GM21367 (cell line): ENCODE results near the gene MAML1.

ENCODE experiments used
- ATAC-seq: cut with Tn5 transposase; IDR thresholded peaks from one replicate; pipeline ENCODE4 v1.9.1; 2021; ENCODE audit not compliant: unreplicated experiment

Gene MAML1

DNA sequence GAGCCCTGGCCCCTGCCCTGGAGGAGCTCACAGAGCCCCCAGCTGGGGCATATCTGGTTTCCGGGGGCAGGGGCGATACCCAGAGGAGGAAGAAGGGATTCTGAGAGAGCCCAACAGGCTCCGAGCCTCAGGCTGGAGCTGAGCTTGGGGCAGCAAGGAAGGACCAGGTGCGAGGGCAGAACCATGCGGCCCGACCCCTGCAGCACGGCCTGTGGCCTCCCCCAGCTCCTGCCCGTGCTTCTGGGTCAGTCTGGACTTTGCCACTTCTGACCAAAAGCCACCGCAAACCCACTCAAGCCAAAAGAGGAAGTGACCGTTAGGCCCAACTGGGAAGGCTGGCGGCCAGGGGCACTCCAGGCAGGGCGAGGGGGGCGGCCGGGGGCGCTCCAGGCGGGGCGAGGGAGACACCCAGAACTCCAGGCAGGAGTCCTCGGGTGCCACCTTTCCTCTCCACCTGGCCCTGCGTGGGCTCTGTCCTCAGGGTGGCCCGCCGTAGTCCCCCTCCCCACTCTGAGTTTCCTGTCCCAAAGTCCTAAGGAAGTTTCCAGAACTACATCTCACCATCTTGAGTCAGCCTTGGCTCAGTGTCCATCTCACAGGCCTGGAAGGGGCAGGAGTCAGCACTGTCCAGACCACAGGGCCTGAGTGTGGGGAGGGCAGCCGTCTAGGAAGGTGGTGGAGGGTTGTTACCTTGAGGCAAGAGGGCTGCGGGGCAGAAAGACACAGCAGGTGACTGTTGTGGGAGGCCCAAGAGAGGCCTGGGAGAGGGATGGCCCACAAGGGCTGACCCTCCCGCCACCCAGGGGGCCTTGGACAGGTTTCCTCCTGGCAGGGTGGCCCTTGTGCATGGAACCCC is 60.2 kb downstream of the MAML1 start:
- ATAC-seq: no peak

DNA sequence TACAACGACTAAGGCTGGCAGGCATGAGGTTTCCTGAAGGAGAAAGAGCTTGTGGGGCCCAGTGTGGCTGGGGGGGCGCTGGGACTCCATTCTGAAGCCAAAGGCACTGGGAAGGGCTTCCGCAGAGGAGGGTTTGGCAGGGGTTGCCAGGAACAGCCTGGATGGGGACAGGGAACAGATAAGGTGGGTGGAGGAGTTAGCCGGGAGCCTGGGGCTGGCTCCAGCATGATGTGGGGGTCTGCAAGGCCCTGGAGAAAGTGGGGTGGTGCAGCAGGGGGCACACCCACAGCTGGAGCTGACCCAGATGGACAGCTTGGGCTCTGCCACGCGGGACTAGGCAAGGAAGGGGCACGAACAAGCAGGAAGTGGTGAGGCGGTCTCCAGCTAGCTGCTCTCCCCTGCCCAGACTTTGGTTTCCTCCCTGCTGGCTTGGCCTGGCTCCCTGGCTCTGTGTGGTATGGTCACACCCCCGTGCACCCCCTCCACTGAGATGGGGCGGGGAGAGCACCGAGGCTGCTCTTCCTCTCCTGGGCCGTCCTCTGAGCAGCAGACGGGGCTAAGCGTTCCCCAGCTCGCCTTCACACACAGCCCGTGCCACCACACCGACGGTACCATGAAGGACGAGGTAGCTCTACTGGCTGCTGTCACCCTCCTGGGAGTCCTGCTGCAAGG is 61.0 kb downstream of the MAML1 start, which contains the start of gene LTC4S:
TSS of gene LTC4S (plus strand) at position 519 of the 672 bp plus-strand sequence. CDS start at position 614, 95 bp downstream.
- ATAC-seq: no peak

DNA sequence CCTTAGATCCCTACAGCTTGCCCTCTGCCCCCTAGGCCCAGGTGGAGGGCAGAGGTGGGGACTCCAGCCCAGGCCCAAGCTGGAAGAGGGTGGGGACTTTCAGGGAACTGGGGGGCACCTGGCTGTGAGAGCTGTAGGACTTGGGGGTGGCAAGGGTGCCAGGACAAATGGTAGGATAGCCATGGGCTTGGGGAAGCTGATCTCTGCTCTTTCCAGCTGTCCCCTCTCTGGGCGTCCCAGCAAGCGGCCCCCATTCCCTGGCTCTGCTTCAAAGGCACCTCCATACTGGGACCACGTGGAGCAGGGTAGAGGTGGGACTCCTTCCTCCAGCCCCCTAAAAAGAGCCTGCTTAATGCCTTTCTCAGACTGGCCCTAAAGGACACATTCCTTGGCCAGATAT is 61.5 kb downstream of the MAML1 start:
- ATAC-seq: no peak

DNA sequence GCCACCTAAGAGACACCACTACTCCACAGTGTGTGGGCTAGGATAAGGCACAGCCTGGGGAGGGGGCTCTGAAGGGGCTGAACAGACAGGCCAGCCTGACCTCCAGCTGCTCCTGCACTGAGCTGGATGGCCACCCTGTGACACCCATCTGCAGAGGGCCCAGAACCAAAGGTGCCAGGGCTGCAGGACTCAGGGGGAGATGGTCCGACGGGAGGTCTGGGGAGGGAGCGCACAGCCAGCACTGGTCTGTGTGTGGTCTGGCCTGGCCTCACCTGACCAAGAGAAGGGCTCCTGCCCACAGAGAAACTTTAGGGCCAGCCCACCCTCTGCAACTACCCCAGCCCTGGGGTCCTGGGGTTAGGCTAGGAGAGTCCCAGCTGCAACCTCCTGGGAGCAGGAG is 62.0 kb downstream of the MAML1 start:
- no peak for ATAC-seq

DNA sequence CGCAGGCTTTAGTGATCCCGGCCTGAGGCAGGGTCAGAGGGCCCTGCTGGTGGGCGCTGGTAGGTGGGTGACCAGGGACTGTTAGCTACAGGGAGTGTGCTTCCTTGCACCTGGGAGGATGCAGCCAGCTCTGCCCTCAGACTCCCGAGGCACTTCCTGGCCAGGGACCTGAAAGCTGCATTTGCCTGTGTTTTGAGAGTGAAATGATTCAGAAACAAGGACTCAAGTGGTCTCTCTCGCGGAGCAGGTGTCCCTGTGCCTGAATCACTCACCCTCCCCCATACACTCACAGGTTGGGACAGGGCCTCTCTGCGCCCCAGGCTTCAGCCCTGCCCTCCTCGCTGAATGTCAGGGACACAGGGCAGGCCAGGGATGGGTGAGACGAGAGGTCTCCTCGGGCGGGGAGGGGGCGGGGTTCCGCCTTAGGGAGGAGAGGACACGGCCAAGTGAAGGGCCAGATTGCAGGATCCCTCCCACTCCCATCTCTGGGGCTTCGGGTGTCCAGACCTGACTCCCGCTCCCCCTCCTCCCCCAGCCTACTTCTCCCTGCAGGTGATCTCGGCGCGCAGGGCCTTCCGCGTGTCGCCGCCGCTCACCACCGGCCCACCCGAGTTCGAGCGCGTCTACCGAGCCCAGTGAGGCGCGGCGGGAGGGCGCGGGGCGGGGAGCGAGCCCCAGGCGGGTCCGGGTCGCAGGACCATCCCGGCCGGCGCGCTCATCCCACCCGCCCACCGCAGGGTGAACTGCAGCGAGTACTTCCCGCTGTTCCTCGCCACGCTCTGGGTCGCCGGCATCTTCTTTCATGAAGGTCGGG is 62.6 kb downstream of the MAML1 start:
- no peak for ATAC-seq

DNA sequence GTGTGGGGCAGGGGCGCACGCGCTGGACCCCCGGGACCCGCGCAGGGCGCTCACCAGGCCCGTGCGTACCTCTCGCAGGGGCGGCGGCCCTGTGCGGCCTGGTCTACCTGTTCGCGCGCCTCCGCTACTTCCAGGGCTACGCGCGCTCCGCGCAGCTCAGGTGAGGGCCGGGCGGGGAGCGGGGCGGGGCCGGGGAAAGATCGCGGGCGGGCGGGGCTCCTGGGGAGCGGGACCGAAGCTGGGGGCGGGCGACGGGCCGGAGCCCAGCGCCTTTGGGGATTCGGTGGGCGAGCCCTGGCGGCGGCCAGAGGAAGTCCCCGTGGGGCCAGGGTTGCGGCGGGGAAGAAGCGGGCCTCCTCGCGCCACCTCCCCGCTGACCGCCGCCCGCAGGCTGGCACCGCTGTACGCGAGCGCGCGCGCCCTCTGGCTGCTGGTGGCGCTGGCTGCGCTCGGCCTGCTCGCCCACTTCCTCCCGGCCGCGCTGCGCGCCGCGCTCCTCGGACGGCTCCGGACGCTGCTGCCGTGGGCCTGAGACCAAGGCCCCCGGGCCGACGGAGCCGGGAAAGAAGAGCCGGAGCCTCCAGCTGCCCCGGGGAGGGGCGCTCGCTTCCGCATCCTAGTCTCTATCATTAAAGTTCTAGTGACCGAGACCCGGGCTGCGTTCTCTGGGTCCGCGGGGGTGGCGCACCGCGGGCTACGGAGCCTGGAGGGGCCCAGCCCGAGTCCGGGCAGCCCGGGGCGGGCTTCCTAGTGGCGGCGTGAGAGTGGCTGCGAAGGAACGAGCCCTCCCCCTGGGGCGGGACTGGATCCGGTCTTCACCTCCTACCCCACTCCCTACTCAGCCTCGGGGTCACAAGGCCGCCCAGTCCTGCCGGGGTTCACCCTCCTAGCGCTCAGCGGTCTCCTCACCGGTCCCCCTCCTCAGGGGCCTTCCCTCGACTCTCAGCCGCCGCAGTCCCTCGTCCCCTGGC is 63.5 kb downstream of the MAML1 start:
- ATAC-seq: peak; percentile 72

DNA sequence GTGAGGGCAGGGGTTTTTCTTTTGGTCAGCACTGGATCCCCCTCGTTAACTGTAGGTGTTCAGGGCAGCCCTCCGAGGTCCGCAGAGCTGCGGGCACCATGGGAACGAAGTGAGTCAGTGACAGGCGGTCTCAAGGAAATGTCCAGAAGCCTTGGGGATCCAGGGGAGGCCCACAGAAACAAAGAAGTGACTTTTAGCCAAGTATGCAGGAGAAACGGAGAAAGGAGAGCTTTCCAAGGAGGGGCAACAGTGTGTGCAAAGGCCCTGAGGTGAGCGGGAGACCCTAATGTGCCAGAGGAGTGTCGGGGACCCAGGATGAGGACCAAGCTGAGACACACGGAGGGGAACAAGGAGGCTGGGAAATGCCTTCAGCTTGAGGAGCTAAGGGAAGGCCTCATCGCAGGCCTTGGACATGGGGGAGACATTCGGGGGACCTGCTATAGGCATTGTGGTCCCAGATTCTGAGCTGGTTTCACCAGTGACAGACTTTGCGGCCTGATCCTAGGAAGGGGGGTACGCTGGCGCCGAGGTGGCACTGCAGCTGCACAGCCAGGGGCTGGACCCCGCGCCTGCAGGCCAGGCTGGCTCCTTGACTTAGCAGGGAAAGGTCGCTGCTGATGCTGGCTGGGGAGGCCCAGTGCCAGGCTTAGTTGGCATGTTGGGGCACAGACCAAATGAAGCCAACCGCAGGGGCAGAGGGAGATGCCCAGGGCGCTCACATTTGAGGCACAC is 64.4 kb downstream of the MAML1 start:
- ATAC-seq: no peak

DNA sequence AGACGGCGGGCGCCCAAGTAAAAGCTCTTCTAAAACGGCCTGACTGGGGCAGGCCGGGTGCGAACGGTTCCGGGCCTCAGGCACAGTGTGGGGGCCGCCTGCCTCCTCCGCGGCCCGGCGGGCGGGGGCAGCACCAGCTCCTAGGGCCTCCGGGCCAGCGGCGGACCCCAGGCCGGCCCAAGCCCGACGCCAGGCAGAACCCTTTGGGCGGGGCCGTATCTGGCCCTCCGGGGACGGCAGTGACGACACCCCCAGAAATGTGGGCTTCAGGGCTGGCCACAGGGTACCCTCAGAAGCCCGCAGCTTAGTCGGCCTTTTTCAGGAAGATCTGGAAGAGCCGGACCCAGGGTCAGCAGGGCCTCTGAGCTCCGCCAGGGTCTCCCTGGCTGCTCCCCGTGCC is 65.1 kb downstream of the MAML1 start:
- ATAC-seq: no peak

DNA sequence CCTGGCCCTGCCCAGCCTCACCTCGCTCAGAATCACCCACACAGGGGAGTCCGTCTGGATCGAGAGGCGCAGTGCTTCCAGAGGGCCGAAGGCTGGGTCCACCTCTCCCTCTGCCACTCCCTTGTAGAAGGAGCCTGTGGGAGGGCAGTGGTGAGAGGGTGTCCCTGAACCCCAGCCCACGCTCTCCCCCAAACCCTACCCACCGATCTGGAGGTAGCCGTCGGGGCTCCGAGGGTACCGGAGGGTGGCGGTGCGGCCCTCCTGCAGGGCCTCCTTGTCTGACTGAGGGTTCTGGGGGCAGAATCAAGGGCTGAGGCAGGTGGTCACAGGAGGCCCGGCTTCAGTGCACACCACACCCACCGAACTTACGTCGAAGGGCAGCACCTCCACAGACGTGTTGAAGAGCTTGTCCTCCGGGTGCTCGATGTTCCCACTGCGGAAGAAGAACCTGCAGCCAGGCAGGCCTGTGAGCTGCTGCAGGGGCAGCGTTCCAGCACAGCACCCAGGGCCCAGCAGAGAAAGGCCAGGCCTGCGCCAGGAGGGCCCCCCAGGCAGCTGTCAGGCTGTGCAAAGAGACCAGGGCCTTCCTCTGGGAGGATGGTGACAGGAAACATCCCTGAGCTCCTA is 65.6 kb downstream of the MAML1 start:
- no peak for ATAC-seq

DNA sequence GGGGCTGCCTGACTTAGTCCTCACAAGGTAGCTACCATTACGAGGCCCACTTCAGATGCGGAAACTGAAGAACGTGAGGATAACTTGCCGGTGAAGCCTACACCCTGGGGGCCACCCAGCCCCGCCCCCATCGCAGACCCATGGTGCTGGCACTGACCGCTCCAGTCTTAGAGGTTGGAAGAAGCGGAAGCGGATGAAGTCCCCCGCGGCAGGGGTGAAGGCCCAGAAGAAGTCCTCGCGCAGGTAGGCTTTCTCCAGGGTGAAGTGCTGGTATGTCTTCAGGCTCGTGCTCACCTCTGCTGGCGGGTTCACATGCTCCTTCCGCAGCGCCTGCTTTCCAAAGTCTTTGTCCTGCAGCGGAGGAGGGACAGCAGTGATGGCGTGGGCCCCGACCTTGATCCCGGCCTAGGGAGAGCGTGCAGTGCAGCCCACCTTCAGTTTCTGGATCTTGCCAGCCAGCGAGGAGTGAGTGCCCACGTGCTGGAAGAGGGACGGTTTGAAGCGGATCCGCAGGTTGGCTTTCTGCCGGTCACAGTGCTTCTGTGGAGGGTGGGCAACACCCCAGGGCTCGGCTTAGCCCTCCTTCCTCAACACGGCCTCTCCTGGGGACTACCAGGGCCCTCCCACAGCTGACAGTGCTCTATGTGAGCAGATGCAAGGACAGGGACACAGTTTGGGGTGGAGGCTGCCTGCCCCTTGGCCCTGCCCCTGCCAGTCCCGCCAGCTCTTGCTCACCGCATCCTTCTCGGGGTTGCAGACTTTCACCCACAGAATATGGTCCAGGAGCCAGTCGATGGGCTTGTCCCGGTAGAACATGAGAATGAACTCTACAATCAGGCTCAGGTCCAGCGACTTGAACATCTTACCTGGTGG is 66.4 kb downstream of the MAML1 start:
- no peak for ATAC-seq

DNA sequence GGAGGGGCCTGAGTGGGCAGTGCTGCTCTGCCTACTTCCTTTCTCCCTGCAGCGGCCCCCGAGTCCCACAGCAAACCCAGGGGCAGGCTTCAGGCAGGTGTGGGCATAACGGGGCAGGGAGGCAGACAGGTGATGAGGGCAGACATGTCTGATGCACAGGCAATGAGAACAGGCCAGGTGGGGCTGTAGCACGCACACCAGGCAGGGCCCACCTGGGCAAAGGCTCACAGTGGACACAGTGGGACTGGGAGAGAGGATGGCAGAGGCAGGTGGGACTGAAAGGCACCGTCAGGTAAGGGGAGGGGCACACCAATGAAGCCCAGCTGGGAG is 67.0 kb downstream of the MAML1 start:
- no peak for ATAC-seq

DNA sequence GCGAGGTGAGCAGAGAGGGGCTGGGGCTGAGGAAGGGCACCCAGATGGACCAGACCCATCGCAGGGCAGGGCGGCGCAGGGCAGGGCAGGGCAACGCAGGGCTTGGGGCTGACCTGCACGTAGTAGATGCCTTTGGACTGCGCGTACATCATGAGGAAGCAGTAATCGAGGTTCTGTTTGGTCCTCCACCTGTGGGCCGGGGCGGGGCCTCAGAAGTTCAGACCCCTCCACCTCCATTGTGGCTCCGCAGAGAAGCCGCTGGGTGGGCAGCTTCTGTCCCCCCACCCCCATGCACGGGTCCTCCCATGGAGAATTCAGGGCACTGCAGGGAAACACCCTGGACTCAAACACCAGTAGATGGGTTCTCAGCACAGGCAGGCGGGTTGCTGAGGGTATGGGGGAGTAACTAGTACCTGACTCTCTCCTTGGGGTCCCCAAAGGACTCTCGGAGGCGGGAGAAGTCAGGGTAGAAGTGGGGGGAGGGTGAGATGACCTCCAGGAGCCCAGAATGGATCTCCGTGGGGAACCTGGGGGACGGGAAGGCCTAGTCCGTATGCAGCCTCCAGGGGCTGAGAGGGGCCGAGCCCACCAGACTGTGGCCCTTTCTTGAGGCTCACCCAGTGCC is 67.6 kb downstream of the MAML1 start:
- ATAC-seq: no peak

DNA sequence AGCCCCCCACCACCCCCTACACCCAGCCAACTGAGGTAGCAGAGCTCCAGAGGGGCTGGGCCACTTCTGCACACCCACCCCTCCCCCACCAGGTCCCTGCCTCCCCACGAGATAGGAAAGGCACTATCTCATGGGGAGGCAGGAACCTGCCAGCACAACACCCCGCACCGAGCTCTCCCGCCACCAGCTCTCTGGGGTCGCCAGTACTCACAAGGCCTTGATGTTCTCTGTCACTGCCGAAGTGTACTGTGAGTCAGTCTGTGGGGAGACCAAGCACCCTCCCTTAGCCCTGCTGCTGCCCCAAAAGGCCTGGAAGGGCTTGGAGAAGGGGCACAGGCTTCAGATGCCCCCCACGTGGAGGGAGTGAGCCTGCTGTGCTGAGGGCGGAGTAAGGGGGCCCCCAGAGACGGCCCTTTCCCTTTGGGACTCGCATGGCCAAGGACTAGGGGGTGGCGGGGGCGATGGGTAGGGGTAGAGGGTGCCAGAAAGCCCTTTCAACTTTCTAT is 68.1 kb downstream of the MAML1 start:
- no peak for ATAC-seq

DNA sequence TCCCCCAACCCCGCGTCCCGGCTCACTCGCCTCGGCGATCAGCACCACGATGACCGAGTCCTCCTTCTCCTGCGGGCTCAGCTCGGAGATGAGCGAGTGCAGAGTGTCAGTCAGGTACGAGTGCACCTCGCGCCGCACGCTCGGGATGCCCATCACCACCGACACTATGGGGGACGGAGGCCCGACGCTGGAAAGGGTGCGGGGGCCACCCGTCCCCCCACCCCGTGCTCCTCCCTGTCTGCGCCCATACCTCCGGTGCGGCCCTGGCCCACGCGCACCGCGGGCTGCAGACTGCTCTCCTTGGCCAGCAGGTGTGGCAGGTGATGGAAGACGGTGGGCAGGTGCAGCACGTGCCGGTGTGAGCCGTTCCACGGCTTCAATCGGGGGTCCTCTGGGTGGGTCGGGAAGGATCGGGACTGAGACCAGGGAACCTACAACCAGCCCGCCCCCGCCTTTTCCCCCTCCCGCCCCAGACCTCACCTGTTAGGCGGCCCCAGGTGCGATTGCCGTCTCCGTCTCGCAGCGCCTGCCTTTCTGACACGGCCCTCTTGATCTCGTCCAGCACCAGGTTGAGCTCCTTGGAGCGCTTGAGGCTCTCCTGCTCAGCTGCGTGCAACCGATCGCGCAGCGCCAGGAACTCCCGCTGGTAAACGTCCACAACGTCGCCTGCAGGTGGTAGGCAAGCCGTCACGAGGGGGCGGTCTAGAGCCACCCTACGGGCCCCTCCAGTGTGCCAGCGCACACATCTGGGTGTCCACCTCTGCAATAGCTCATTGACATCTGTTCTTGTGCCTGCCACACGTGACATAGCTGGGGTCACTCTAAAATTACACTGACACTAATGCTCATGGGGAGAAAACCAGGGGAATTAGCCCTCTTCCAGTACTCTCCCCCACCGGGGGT is 68.9 kb downstream of the MAML1 start:
- ATAC-seq: no peak

DNA sequence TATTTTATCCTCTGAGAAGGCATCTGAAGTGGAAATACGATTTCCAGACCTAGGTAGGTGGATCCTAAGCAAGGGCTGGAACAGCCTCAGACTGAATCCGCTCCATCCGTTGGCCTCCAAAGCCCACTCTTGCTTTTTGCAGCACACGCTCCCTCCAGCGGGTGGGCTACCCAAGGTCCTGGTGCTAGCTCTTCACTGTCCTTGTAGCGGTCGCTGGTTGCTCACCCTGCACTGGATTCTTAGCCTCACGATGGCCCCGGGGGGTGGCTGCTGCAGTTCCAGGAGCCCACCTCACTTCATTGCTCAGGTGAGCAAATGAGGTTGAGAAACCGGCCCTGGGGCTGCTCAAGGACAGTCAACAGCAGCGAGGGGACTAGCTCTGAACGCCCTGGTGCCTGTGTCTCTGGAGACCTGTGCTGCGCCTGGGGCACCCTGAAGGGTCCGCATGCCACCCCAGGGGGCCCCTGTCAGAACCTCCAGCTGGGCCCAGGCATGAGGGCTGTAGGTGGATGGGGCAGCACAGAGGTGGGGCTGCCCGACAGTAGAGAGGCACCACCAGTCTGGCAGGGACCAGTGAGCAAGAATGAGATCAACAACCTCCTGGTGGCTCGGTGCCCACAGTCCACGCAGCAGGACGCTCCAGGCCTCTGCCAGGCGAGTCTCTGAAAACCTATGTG is 69.7 kb downstream of the MAML1 start:
- no peak for ATAC-seq

DNA sequence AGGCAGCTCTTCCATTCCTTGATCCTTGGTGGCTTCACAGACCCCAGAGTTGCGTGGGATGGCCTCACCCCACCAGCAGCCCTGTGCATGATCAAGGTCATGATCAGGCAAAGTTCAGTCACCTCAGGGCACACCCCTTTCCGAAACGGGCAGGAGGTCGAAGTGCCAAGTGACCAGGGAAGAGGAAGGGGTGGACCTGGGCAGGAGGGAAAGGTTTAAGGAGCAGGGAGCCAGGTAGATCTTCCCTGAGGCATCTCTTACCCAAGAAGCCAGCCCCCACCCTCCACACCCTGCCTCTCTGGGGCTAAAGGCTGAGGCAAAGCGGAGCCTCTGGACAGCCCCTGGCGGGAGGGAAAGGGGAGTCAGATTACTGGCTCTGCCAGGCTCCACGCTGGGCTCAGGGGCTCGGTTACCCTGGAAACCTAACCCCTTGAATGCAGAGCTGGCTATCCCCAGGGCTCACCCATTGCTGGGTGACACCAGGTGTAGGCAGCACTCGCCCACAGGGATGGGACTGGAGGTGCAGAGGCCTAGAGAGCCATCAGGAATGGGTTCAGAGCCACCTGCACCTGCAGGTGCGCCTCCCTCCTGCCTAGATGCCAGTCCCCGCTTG is 70.4 kb downstream of the MAML1 start:
- no peak for ATAC-seq
